Medulla oblongata (tissue), 1 donor: Measurements from ENCODE around the gene COL1A2.

ENCODE experiments used
- DNase-seq: peaks from one replicate; pipeline ENCODE4 v3.0.0-alpha.2; 2015; ENCODE audit errors: extremely low spot score

Gene COL1A2

GRCh38 chr7:94394437-94395140 lies at the start of gene COL1A2:
TSS of gene COL1A2 (plus strand) at chr7:94394895. CDS start at chr7:94395032, 137 bp downstream.
- peak; percentile 15 for DNase-seq

- no peak for DNase-seq
Observed at GRCh38 chr7:94345907-94346306, 48.8 kb upstream of the COL1A2 start.

DNA sequence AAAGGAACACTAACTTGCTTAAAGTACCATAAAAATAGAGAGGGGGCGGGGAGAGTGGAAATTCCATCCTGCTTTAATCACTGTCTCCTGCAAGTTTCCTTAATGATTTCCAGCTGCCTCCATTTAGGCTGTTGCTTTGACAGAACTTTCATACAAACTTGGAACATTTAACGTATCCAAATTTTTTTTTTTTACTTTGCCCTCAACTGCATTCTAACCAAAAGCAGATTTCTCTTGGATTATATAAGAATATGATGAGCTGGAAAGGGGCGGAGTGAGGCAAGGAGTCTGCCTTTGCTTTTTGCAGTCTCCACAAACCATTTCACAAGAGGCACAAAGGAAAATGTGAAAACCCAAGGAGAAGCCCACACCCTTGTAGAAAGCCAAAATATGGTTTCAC lies 46.6 kb upstream of the COL1A2 start:
- DNase-seq: no peak

DNA sequence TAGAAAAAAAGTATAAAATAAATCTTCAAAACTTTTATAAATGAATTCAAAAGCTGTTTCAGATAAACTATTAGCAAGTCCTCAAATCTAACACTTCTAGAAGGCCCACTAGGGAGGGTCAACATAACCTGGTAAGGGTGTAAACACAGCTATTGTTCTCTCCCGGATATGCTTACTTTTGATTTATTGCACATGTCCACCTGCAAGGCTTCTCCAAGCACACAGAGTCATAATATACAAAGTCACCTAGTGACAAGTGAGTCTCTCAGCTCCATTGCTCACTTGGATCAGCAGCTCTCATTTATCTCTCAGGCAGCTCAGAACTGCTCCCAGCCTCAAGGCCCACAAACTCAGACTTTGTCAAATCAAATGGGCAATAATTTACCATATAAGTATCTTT lies 44.0 kb upstream of the COL1A2 start:
- no peak for DNase-seq

DNA sequence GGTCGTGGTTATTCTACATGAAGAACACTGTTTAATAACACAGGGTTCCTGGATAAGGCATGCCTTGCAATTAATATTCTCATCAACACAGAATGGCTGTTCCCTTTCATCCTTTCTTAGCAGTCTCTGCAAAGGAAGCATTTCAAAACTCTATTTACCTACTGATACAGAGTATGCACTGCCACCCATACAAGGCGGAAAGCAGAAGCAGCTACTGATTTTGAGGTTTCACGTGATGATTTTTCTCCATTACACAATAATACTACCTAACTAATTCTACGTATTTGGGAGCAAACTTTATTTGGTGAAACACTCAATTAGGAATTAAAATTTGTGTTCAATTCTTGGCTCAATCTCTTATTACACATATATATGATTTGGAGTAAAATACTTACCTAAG lies 43.0 kb upstream of the COL1A2 start:
- DNase-seq: no peak

DNA sequence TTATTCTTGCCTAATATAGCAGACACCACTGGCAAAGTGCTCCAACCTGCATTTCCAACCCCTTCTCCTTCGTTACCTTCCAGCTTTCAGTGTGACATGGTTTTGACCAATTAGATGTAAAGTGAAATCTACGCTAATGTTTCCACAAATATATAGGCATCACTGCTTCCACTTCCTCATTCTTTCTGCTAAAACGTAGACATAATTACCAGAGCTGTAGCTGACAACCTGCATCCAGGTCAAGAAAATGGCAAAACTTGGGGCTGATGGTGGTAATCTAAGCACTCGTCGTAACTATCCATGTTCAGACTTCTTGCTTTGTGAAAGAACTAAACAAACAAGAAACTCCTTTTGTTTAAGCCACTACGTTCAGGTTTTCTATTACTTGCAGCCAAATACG lies 41.8 kb upstream of the COL1A2 start:
- DNase-seq: no peak

DNA sequence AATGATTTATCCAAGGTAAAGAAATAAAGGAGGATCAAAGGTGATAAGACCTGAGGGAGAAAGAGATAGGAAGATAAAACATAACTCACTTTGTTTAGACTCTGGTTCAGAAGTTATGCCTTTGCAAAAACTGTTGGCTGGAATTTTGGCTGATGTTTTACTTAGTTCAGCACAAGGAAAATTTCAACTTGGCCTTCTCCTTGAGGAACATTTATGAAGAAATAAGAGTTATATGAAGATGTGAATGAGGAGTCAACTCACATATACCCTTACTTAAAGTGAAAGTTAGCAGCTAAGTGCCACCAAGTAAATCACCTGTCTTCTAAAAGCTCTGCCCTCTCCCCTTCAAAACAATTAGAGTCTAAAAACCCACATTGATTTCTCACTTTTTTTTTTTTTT lies 39.7 kb upstream of the COL1A2 start:
- no peak for DNase-seq

GRCh38 chr7:94355454-94355853 lies 39.2 kb upstream of the COL1A2 start:
- DNase-seq: no peak

GRCh38 chr7:94357076-94357475 lies 37.6 kb upstream of the COL1A2 start:
- no peak for DNase-seq

DNA sequence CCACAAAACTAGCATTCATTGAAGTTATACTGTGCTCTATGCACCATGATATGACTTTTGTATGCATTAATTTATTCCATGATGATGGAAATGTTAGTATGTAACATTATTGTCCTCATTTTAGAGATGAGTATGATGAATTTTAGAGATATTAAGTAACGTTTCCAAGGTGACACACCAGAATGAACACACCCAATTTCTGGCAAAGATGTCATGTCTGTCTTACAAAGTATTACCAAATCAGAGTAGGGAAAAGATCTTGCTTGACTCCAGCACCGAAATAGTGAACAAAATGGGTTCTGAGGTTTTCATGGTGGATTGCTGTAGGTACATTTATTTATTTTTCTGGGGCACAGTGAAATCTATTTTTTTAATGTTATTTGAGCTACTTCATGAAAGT lies 33.8 kb upstream of the COL1A2 start:
- no peak for DNase-seq

- DNase-seq: no peak
Observed at GRCh38 chr7:94362276-94362675, 32.4 kb upstream of the COL1A2 start.

DNA sequence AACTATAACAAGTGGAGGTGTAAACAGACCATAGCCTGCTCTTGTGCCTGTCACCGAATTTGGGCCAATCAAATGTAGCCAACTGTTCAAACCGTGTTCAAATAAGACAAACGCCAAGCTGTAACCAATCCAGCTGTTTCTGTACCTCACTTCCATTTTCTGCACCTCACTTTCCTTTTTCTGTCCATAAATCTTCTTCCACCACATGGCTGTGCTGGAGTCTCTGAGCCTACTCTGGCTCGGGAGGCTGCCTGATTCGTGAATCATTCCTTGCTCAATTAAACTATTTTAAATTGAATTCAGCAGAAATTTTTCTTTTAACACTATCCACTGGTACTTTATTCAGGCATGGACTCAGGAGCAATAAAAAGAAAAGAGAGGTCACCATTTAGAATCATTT lies 29.9 kb upstream of the COL1A2 start:
- no peak for DNase-seq

DNA sequence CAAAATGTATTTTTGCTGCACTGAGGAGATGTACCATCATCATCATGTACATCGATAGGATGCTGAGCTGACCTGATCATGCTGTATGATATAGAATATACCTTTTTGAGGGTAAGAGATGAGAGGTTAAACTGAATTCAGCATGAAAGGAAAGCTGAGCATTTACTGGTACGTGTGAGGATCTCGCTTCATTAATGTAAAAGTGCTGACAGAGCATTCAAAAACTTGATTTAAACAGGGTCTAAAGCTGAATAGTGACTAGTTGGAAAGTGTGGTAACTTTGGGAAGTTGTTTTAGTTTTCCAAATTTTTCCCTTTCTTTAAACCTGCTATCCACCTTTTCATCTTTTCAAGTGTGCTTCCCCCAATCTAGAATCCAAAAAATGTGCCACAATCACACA lies 28.5 kb upstream of the COL1A2 start:
- DNase-seq: no peak

DNA sequence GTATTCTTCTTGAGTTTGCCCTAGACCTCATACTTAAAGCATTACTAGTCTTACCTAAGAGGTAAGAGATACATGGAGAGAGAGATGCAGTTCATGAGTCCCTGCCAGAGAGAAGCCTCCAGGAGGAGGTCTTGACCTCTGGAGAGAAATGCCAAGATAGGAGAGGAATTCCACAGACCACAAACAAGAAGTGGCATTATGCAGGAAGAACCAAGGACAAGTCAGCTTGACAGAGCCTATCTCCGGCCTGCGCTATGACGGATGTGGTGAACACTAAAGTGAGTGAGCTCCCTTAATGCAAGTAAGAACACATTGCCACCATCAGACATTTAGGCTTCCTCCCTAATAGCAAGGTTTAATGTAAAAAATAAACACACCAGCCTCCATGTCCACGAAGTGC lies 27.9 kb upstream of the COL1A2 start:
- DNase-seq: no peak

GRCh38 chr7:94367949-94368348 lies 26.7 kb upstream of the COL1A2 start:
- no peak for DNase-seq

DNA sequence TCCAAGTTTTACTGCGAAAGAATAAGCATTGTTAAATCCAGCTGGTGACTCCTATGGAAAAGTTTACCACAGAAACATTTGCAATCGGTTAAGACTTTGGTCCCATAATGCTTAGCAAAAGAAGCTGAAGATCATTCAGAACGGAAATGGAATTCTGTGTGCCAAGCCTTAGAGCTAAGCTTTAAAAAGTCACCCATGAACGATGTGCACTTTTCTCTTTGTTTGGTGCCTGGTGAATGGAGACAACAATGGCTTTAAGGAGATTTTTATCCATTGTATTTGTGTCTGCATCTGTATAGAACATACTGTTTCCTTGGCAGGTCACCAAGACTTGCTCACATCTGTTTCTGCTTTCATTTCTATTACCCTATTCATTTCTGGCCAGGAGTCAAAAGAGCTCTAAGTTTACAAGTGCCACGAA lies 26.3 kb upstream of the COL1A2 start:
- peak; percentile 10 for DNase-seq

- peak; percentile 29 for DNase-seq
Observed at GRCh38 chr7:94374231-94374630, 20.5 kb upstream of the COL1A2 start.

DNA sequence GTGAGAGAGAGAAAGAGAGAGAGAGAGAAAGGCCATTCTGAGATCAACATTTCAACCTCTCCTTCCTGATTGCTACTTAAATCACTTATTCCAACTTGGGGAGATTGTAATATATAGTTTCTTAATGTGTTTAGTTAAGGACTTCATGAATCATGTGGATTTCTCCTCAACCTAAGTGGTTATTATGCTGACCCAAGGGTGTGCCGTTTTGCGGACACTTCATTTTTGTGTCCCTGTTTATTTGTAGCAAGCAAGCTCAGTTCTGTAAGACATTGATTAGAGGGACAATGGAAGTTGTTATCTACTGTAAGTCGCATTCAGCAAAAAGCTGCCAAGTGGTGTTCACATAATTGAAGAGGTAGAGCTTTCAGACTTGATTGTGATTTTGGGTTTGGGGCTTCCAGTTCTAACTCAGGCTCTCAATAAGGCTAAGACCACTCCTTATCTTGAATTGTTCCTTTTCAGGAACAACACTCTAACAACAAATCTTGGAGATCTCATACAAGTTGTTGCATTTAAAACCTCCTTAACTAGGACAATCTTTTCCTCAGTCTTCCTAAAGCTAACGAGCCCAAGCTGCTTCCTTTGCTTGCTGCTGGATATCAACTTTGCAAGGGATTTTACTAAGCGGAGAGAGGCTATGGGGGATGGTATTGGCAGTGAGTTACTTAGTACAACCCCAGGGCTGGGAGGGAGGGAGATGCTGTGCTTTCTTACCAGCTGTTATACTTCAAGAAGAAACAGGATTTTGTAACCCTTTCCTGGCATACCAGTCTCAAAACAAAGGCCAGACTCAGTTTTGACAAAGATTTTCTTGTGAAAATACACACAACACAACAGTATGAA lies 19.8 kb upstream of the COL1A2 start:
- peak; percentile 27 for DNase-seq

GRCh38 chr7:94375691-94376090 lies 19.0 kb upstream of the COL1A2 start:
- no peak for DNase-seq

DNA sequence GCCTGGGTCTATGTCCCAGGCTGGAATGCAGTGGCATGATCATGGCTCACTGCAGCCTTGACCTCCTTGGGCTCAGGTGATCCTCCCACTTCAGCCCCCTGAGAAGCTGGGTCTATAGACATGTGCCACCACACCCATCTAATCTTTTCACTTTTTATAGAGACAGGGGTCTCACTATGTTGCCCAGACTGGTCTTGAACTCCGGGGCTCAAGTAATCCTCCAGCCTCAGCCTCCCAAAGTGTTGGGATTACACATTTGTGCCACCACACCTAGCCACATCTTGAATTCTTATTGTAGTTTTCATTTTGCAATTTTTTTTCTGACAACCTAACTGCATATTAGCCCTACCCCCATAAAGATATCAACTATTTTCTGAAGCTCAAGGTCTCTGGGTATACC lies 18.4 kb upstream of the COL1A2 start:
- DNase-seq: no peak

DNA sequence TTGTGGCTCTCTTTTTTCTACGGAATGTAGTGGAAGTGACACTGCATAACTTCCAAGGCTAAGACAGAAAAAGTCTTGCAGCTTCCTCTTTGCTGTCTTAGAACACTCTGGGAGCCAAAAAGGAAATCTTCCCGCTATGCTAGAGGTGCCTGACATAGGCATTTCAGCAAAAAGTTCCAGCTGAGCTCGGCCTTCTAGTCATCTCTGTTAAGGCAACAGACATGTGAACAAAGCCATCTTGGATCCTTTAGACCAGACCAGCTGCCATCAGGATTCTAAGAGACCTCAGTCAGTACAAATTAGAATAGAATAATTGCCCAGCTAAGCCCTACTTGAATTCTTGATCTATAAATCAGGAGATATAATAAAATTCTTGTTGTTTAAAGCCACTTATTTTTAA lies 16.3 kb upstream of the COL1A2 start:
- DNase-seq: no peak

DNA sequence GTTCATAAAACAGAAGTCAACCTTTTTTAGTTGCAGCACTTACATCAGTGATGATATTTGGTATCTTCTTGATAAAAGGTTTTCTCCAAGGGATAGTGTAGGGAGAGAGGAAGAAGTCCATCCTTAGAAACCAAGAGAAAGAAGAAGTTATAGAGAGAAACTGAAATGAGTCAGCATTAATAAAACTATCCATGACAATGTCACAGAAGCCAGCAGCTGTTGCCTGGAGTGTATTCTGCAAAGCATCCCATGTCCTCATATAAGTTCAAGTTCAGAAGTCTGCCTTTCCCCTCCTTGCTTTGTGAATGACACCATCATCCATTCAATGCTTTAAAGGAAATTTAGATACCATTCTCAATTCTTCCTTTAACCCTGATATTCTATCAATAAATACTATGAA lies 14.4 kb upstream of the COL1A2 start:
- no peak for DNase-seq

GRCh38 chr7:94382132-94382531 lies 12.6 kb upstream of the COL1A2 start:
- no peak for DNase-seq
